Measurements from ENCODE around the gene PEMT. TPM values are rescaled to one million over a fixed set of nuclear protein-coding genes. Genes with fewer than 3 reads are reported as not detected.

PEMT gene
- total RNA-seq, 2 donors from 2014 or later, result 15.7 to 22.1 TPM

DNA sequence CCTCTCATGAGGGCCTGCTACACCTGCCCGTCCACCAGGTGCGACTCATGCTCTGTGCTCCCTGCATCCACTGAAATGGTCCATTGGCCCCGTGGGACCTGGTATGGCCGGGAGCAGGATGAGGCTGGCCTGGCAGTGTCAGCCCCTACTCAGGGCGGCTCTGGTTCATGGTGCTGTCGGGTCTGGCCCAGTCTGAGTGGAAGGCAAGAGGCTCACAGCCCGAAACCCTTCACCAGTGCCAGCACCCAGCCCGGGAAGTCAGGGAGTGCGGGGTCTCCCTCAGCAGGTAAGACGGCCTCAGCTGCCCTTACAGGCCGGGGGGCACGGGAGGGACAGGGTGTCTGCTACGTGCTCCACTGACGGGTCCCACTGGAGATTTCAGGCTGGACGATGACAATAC lies 54.8 kb downstream of the PEMT start:
- Histone ChIP-seq H3K36me3 (no peaks in the 10 kb centered on the region), H3K4me3 (no peak overlapping the region), H3K4me1 (ENCODE audit: control insufficient read depth in 1 of 2, low read depth in 2 of 2) (peaks cover 22 to 52% of the 10 kb centered on the region in 2 donors), H3K27me3 (replicated peaks; ENCODE audit: insufficient read depth) (no peaks in the 10 kb centered on the region), H3K27ac (no peak overlapping the region), H3K9me3 (no peaks in the 10 kb centered on the region)
- ATAC-seq (ENCODE audit: insufficient number of reproducible peaks, low FRiP score, low read depth) (no peak), DNase-seq (ENCODE audit: low spot score) (no peak)
- TF ChIP-seq, protein P1, sequence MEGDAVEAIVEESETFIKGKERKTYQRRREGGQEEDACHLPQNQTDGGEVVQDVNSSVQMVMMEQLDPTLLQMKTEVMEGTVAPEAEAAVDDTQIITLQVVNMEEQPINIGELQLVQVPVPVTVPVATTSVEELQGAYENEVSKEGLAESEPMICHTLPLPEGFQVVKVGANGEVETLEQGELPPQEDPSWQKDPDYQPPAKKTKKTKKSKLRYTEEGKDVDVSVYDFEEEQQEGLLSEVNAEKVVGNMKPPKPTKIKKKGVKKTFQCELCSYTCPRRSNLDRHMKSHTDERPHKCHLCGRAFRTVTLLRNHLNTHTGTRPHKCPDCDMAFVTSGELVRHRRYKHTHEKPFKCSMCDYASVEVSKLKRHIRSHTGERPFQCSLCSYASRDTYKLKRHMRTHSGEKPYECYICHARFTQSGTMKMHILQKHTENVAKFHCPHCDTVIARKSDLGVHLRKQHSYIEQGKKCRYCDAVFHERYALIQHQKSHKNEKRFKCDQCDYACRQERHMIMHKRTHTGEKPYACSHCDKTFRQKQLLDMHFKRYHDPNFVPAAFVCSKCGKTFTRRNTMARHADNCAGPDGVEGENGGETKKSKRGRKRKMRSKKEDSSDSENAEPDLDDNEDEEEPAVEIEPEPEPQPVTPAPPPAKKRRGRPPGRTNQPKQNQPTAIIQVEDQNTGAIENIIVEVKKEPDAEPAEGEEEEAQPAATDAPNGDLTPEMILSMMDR (IDR thresholded peaks at IDR 0.05), result no peak

DNA sequence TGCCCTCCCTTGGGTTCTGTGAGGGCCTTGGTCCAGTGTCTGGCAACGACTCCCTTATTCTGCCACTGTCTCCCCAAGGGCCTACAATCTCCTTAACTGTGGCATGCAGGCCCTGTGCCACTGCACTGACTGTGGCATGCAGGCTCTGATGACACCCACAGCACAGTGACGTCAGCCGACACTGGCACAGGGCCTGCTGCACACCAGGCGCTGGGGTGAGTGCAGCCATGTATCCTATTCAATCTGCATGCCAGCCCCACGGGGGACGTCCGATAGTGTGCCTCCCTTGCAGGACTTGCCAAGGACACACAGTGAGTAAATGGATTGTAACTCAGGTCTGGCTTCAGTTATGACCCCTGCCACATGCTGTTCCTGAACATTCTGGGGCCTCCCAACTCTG lies 55.6 kb downstream of the PEMT start:
- Histone ChIP-seq H3K4me3 (no peak overlapping the region), H3K9me3 (no peaks in the 10 kb centered on the region), H3K27ac (peak overlapping the region in 1 of 2 donors; percentile 16), H3K27me3 (replicated peaks; ENCODE audit: insufficient read depth) (no peaks in the 10 kb centered on the region), H3K36me3 (no peaks in the 10 kb centered on the region), H3K4me1 (ENCODE audit: control insufficient read depth in 1 of 2, low read depth in 2 of 2) (peaks cover 22 to 52% of the 10 kb centered on the region in 2 donors)
- ATAC-seq (ENCODE audit: insufficient number of reproducible peaks, low FRiP score, low read depth) (peak; percentile 47), DNase-seq (ENCODE audit: low spot score) (peak; percentile 19)
- TF ChIP-seq, protein P1 (IDR thresholded peaks at IDR 0.05), result no peak

DNA sequence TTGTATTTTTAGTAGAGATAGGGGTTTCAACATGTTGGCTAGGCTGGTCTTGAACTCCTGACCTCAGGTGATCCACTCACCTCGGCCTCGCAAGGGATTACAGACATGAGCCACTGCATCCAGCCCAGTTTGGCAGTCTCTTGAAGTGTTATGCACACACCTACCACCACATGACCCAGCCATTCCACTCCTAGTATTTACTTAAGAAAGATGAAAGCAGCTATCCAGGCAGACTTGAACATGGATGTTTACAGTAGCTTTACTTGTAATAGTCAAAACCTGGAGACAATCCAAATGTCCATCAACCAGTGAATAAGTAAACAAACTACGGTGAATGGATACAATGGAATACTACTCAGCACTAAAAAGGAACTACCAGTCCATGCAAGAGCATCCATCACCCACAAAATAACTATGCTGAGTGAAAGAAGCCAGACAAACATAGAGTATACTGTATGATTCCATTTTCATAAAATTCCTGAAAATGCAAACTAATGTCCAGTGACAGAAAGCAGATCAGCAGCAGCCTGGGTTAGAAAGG lies 57.5 kb downstream of the PEMT start:
- Histone ChIP-seq H3K27ac (no peak overlapping the region), H3K4me3 (no peak overlapping the region), H3K36me3 (no peaks in the 10 kb centered on the region), H3K9me3 (no peaks in the 10 kb centered on the region), H3K4me1 (ENCODE audit: control insufficient read depth in 1 of 2, low read depth in 2 of 2) (peaks cover 15 to 34% of the 10 kb centered on the region in 2 donors), H3K27me3 (replicated peaks; ENCODE audit: insufficient read depth) (no peaks in the 10 kb centered on the region)
- TF ChIP-seq, protein P1 (IDR thresholded peaks at IDR 0.05), result no peak
- ATAC-seq (ENCODE audit: insufficient number of reproducible peaks, low FRiP score, low read depth) (no peak), DNase-seq (ENCODE audit: low spot score) (no peak)

DNA sequence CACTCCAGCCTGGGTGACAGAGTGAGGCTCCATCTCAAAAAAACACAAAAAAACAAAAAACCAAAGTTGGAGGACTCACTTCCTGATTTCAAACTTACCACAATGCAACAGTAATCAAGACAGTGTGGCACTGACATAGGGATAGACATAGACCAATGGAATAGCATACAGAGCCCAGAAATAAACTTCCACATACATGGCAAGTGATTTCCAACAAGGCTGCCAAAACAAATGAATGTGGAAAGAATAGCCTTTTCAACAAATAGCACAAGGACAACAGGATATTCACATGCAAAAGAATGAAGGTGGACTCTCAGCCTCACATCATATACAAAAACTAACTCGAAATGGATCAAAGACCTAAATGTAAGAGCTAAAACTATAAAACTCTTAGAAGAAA lies 58.5 kb downstream of the PEMT start:
- no peaks in the 10 kb centered on the region for H3K27me3 ChIP-seq (replicated peaks; ENCODE audit: insufficient read depth)
- TF ChIP-seq, protein P1 (IDR thresholded peaks at IDR 0.05), result no peak
- no peak overlapping the region for H3K4me3 ChIP-seq
- peaks cover 8 to 24% of the 10 kb centered on the region in 2 donors for H3K4me1 ChIP-seq (ENCODE audit: control insufficient read depth in 1 of 2, low read depth in 2 of 2)
- no peaks in the 10 kb centered on the region for H3K9me3 ChIP-seq
- no peak overlapping the region for H3K27ac ChIP-seq
- H3K36me3 ChIP-seq, result no peaks in the 10 kb centered on the region
- ATAC-seq (ENCODE audit: insufficient number of reproducible peaks, low FRiP score, low read depth) (no peak), DNase-seq (ENCODE audit: low spot score) (no peak)

DNA sequence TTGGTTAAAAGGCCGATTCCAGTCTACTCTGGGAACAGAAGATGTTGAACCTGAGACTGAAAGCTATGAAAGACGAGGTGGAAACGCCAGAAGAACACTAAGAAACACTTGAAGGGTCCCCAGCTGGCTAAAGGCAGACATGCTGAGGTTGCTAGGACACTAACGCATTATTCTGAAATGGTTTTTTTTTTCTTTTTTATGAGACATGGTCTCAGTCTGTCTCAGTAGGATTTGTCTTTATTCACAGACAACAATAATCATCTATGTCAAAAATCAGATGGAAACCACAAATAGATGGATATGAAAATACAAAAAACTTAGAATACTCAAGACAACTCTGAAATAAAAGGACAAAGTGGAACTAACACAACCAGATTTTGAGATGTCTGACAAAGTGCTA lies 60.4 kb downstream of the PEMT start:
- no peak for ATAC-seq (ENCODE audit: insufficient number of reproducible peaks, low FRiP score, low read depth)

More for the DNA sequence above, 60.4 kb downstream of the PEMT start:
- no peak for DNase-seq (ENCODE audit: low spot score)
- TF ChIP-seq, protein P1 (IDR thresholded peaks at IDR 0.05), result no peak
- Histone ChIP-seq H3K27me3 (replicated peaks; ENCODE audit: insufficient read depth) (no peaks in the 10 kb centered on the region), H3K36me3 (no peaks in the 10 kb centered on the region), H3K9me3 (no peaks in the 10 kb centered on the region), H3K4me3 (no peak overlapping the region), H3K27ac (no peak overlapping the region), H3K4me1 (ENCODE audit: control insufficient read depth in 1 of 2, low read depth in 2 of 2) (peaks cover 4 to 8% of the 10 kb centered on the region in 2 donors)
